Stimulated activated naive B cell treated with anti-CD40 and anti-IgM and Interleukin-4, amounts not matched to agents 10 μg/mL and 1 μg/mL and 100 μg/mL, for 72 hours (primary cell): Measurements from ENCODE around the gene SLC4A4.

Source experiments
- ATAC-seq, 2 donors: fragments of 150-1000 bp; cut with Tn5 transposase; replicated peaks; 2 replicates each; pipeline ENCODE4 v1.10.0; 2021; ENCODE audit warnings: moderate library complexity in 1 of 2
- DNase-seq: peaks from one replicate; pipeline ENCODE4 v3.0.0; 2021
- H3K27ac Mint-ChIP-seq: one replicate; pipeline ENCODE4 v1.8.0; 2022; ENCODE audit warnings: mild to moderate bottlenecking, mixed read lengths
- H3K27me3 Mint-ChIP-seq, 2 donors: one replicate each; pipeline ENCODE4 v1.8.0; 2022; ENCODE audit warnings: mixed read lengths in 2 of 2
- H3K36me3 Mint-ChIP-seq, 2 donors: one replicate each; pipeline ENCODE4 v1.8.0; 2022; ENCODE audit warnings: mixed read lengths in 2 of 2, mild to moderate bottlenecking in 1 of 2
- H3K4me1 Mint-ChIP-seq, 2 donors: one replicate each; pipeline ENCODE4 v1.8.0; 2022; ENCODE audit warnings: mixed read lengths in 2 of 2, mild to moderate bottlenecking in 1 of 2
- H3K4me3 Mint-ChIP-seq, 2 donors: one replicate each; pipeline ENCODE4 v1.8.0; 2022; ENCODE audit warnings: mild to moderate bottlenecking in 2 of 2, mixed read lengths in 2 of 2, moderate library complexity in 1 of 2
- H3K9me3 Mint-ChIP-seq, 2 donors: one replicate each; pipeline ENCODE4 v1.8.0; 2022; ENCODE audit warnings: mixed read lengths in 2 of 2, mild to moderate bottlenecking in 1 of 2

SLC4A4 gene

GRCh38 chr4:71333960-71334359 is 4.9 kb upstream of the SLC4A4 start:
- no peak for ATAC-seq

GRCh38 chr4:71334465-71334882 is 4.3 kb upstream of the SLC4A4 start:
- Mint-ChIP-seq H3K36me3 (peaks cover 0 to 2% of the 10 kb centered on the region in 2 donors), H3K27ac (no peak overlapping the region), H3K9me3 (peaks cover 4 to 5% of the 10 kb centered on the region in 2 donors), H3K4me1 (peaks cover 3 to 12% of the 10 kb centered on the region in 2 donors), H3K4me3 (no peak overlapping the region), H3K27me3 (peaks cover 0 to 14% of the 10 kb centered on the region in 2 donors)
- ATAC-seq (no peak), DNase-seq (no peak)

More at GRCh38 chr4:71333960-71334359, 4.9 kb upstream of the SLC4A4 start:
- peaks cover 0 to 14% of the 10 kb centered on the region in 2 donors for H3K27me3 Mint-ChIP-seq
- DNase-seq: no peak
- H3K27ac Mint-ChIP-seq: no peak overlapping the region
- no peak overlapping the region for H3K4me3 Mint-ChIP-seq
- H3K36me3 Mint-ChIP-seq: peaks cover 0 to 2% of the 10 kb centered on the region in 2 donors
- peaks cover 4 to 5% of the 10 kb centered on the region in 2 donors for H3K9me3 Mint-ChIP-seq
- peaks cover 2 to 9% of the 10 kb centered on the region in 2 donors for H3K4me1 Mint-ChIP-seq

- ATAC-seq: no peak
- H3K9me3 Mint-ChIP-seq: no peaks in the 10 kb centered on the region
Observed at GRCh38 chr4:71343670-71344466, 5.0 kb downstream of the SLC4A4 start.

GRCh38 chr4:71346710-71347109 is 7.9 kb downstream of the SLC4A4 start:
- ATAC-seq (no peak), DNase-seq (no peak)
- no peaks in the 10 kb centered on the region for H3K27me3 Mint-ChIP-seq
- H3K9me3 Mint-ChIP-seq: no peaks in the 10 kb centered on the region
- no peak overlapping the region for H3K4me3 Mint-ChIP-seq
- no peaks in the 10 kb centered on the region for H3K36me3 Mint-ChIP-seq
- no peak overlapping the region for H3K27ac Mint-ChIP-seq
- H3K4me1 Mint-ChIP-seq: peaks cover 3 to 6% of the 10 kb centered on the region in 2 donors

More at GRCh38 chr4:71343670-71344466, 5.0 kb downstream of the SLC4A4 start:
- Mint-ChIP-seq H3K27me3 (no peaks in the 10 kb centered on the region), H3K4me3 (no peak overlapping the region), H3K36me3 (no peaks in the 10 kb centered on the region), H3K4me1 (peaks cover 5 to 11% of the 10 kb centered on the region in 2 donors), H3K27ac (no peak overlapping the region)
- DNase-seq: no peak

GRCh38 chr4:71348586-71348985 is 9.8 kb downstream of the SLC4A4 start:
- DNase-seq (no peak), ATAC-seq (no peak)
- Mint-ChIP-seq H3K9me3 (no peaks in the 10 kb centered on the region), H3K4me1 (peaks cover 3 to 6% of the 10 kb centered on the region in 2 donors), H3K27me3 (no peaks in the 10 kb centered on the region), H3K4me3 (no peak overlapping the region), H3K27ac (no peak overlapping the region), H3K36me3 (no peaks in the 10 kb centered on the region)

GRCh38 chr4:71355045-71355444 is 16.2 kb downstream of the SLC4A4 start:
- H3K36me3 Mint-ChIP-seq: no peaks in the 10 kb centered on the region
- H3K27ac Mint-ChIP-seq: no peak overlapping the region
- peaks cover 0 to 3% of the 10 kb centered on the region in 2 donors for H3K27me3 Mint-ChIP-seq
- no peak overlapping the region for H3K4me3 Mint-ChIP-seq
- DNase-seq: no peak
- ATAC-seq: no peak
- H3K9me3 Mint-ChIP-seq: no peaks in the 10 kb centered on the region
- no peaks in the 10 kb centered on the region for H3K4me1 Mint-ChIP-seq

GRCh38 chr4:71355971-71356370 is 17.2 kb downstream of the SLC4A4 start:
- no peak for ATAC-seq
- no peak overlapping the region for H3K27ac Mint-ChIP-seq
- no peaks in the 10 kb centered on the region for H3K36me3 Mint-ChIP-seq

GRCh38 chr4:71356924-71357663 is 18.3 kb downstream of the SLC4A4 start:
- H3K9me3 Mint-ChIP-seq: no peaks in the 10 kb centered on the region
- peaks cover 0 to 3% of the 10 kb centered on the region in 2 donors for H3K27me3 Mint-ChIP-seq
- H3K36me3 Mint-ChIP-seq: no peaks in the 10 kb centered on the region
- no peak overlapping the region for H3K4me3 Mint-ChIP-seq
- H3K4me1 Mint-ChIP-seq: no peaks in the 10 kb centered on the region
- no peak for ATAC-seq
- no peak for DNase-seq
- no peak overlapping the region for H3K27ac Mint-ChIP-seq

More at GRCh38 chr4:71355971-71356370, 17.2 kb downstream of the SLC4A4 start:
- peaks cover 0 to 3% of the 10 kb centered on the region in 2 donors for H3K27me3 Mint-ChIP-seq
- DNase-seq: no peak
- H3K9me3 Mint-ChIP-seq: no peaks in the 10 kb centered on the region
- H3K4me1 Mint-ChIP-seq: no peaks in the 10 kb centered on the region
- H3K4me3 Mint-ChIP-seq: no peak overlapping the region

GRCh38 chr4:71360844-71361243 is 22.0 kb downstream of the SLC4A4 start:
- no peak for ATAC-seq
- H3K36me3 Mint-ChIP-seq: no peaks in the 10 kb centered on the region
- no peaks in the 10 kb centered on the region for H3K27me3 Mint-ChIP-seq
- H3K4me1 Mint-ChIP-seq: no peaks in the 10 kb centered on the region
- H3K9me3 Mint-ChIP-seq: no peaks in the 10 kb centered on the region
- no peak overlapping the region for H3K4me3 Mint-ChIP-seq
- DNase-seq: no peak
- no peak overlapping the region for H3K27ac Mint-ChIP-seq

- DNase-seq (no peak), ATAC-seq (no peak)
- no peaks in the 10 kb centered on the region for H3K4me1 Mint-ChIP-seq
- no peaks in the 10 kb centered on the region for H3K9me3 Mint-ChIP-seq
- H3K27ac Mint-ChIP-seq: no peak overlapping the region
- no peaks in the 10 kb centered on the region for H3K27me3 Mint-ChIP-seq
- no peak overlapping the region for H3K4me3 Mint-ChIP-seq
- no peaks in the 10 kb centered on the region for H3K36me3 Mint-ChIP-seq
Observed at GRCh38 chr4:71361476-71361875, 22.7 kb downstream of the SLC4A4 start.

- H3K4me3 Mint-ChIP-seq: no peak overlapping the region
- no peaks in the 10 kb centered on the region for H3K36me3 Mint-ChIP-seq
- H3K9me3 Mint-ChIP-seq: no peaks in the 10 kb centered on the region
- no peaks in the 10 kb centered on the region for H3K4me1 Mint-ChIP-seq
- DNase-seq: no peak
- no peak for ATAC-seq
- H3K27me3 Mint-ChIP-seq: no peaks in the 10 kb centered on the region
- no peak overlapping the region for H3K27ac Mint-ChIP-seq
Observed at GRCh38 chr4:71366766-71367165, 27.9 kb downstream of the SLC4A4 start.

- H3K27ac Mint-ChIP-seq: no peak overlapping the region
- no peak for ATAC-seq
Observed at GRCh38 chr4:71367546-71367945, 28.7 kb downstream of the SLC4A4 start.

GRCh38 chr4:71368906-71369305 is 30.1 kb downstream of the SLC4A4 start:
- Mint-ChIP-seq H3K4me1 (no peaks in the 10 kb centered on the region), H3K36me3 (no peaks in the 10 kb centered on the region), H3K27ac (no peak overlapping the region), H3K4me3 (no peak overlapping the region), H3K27me3 (no peaks in the 10 kb centered on the region), H3K9me3 (no peaks in the 10 kb centered on the region)
- ATAC-seq: no peak
- DNase-seq: no peak

More at GRCh38 chr4:71367546-71367945, 28.7 kb downstream of the SLC4A4 start:
- Mint-ChIP-seq H3K36me3 (no peaks in the 10 kb centered on the region), H3K4me3 (no peak overlapping the region), H3K4me1 (no peaks in the 10 kb centered on the region), H3K27me3 (no peaks in the 10 kb centered on the region), H3K9me3 (no peaks in the 10 kb centered on the region)
- no peak for DNase-seq

- Mint-ChIP-seq H3K4me3 (no peak overlapping the region), H3K4me1 (no peaks in the 10 kb centered on the region), H3K27ac (no peak overlapping the region), H3K27me3 (no peaks in the 10 kb centered on the region), H3K9me3 (no peaks in the 10 kb centered on the region), H3K36me3 (no peaks in the 10 kb centered on the region)
- DNase-seq (no peak), ATAC-seq (no peak)
Observed at GRCh38 chr4:71369536-71369935, 30.7 kb downstream of the SLC4A4 start.

GRCh38 chr4:71375494-71375893 is 36.7 kb downstream of the SLC4A4 start:
- no peak overlapping the region for H3K4me3 Mint-ChIP-seq
- DNase-seq (no peak), ATAC-seq (no peak)
- no peaks in the 10 kb centered on the region for H3K27me3 Mint-ChIP-seq
- no peaks in the 10 kb centered on the region for H3K36me3 Mint-ChIP-seq
- no peaks in the 10 kb centered on the region for H3K4me1 Mint-ChIP-seq
- no peak overlapping the region for H3K27ac Mint-ChIP-seq
- no peaks in the 10 kb centered on the region for H3K9me3 Mint-ChIP-seq
